A673 (cell line): ENCODE data around the gene SLX4. TPM values are rescaled to one million over a fixed set of nuclear protein-coding genes. Genes with fewer than 3 reads are reported as not detected.

Source experiments
- BruUV-seq: library from RNA; stranded (reverse); fragments of 400-500 nt; replicated peaks from 2 replicates; lab custom pipeline; 2021; lab: Mats Ljungman, UMichigan
- CTCF ChIA-PET: fragments of 300-600 bp; sonication (Branson Sonifier 250); formaldehyde crosslinking; loops from one replicate; lab custom pipeline; 2022; ENCODE audit warnings: antibody characterized with exemption; lab: Charles Lee
- POLR2A ChIA-PET: fragments of 300-600 bp; sonication (Branson Sonifier 250); formaldehyde crosslinking; loops from one replicate; lab custom pipeline; 2022; ENCODE audit warnings: antibody characterized with exemption; ENCODE audit not compliant: low non-redundant PET; lab: Charles Lee
- DNase-seq: peaks from one replicate; pipeline ENCODE4 v3.0.0-alpha.2; 2015; ENCODE audit warnings: low spot score
- H3K27ac ChIP-seq: fragments of 200-600 bp; sonication (generic); 2 replicates; pipeline ENCODE4 v1.5.1; 2016; ENCODE audit warnings: mixed run types, low read depth, mild to moderate bottlenecking, mixed read lengths, antibody characterized with exemption, low read length; ENCODE audit not compliant: poor library complexity, severe bottlenecking
- H3K27me3 ChIP-seq: fragments of 200-600 bp; sonication (generic); replicated peaks from 2 replicates; pipeline ENCODE4 v1.6.1; 2017; ENCODE audit warnings: mixed run types, low read depth, mild to moderate bottlenecking, mixed read lengths, antibody characterized with exemption, low read length; ENCODE audit not compliant: insufficient read depth, poor library complexity
- H3K36me3 ChIP-seq: fragments of 200-600 bp; sonication (generic); 2 replicates; pipeline ENCODE4 v1.6.1; 2016; ENCODE audit warnings: mixed run types, mild to moderate bottlenecking, mixed read lengths, antibody characterized with exemption, low read length; ENCODE audit not compliant: insufficient read depth, poor library complexity, severe bottlenecking
- H3K4me1 ChIP-seq: fragments of 200-600 bp; sonication (generic); 2 replicates; pipeline ENCODE4 v1.6.1; 2017; ENCODE audit warnings: mixed run types, mild to moderate bottlenecking, mixed read lengths, antibody characterized with exemption, low read length; ENCODE audit not compliant: insufficient read depth, poor library complexity, severe bottlenecking
- H3K4me3 ChIP-seq: fragments of 200-600 bp; sonication (generic); 2 replicates; pipeline ENCODE4 v1.5.1; 2016; ENCODE audit warnings: low read depth, mixed run types, mild to moderate bottlenecking, mixed read lengths, low read length; ENCODE audit not compliant: poor library complexity, severe bottlenecking
- H3K9me3 ChIP-seq: fragments of 200-600 bp; sonication (generic); 2 replicates; pipeline ENCODE4 v1.6.1; 2016; ENCODE audit warnings: mixed run types, low read depth, mild to moderate bottlenecking, mixed read lengths, antibody characterized with exemption, low read length; ENCODE audit not compliant: poor library complexity, severe bottlenecking
- CTCF ChIP-seq: fragments of 300-800, 200-600 bp; sonication (generic); conservative IDR thresholded peaks from 2 replicates; pipeline ENCODE4 v1.5.1; 2017; ENCODE audit warnings: low read depth, mild to moderate bottlenecking, antibody characterized with exemption, low read length, moderate library complexity, mixed read lengths
- EZH2 ChIP-seq: fragments of 200-600 bp; sonication (generic); IDR thresholded peaks from 2 replicates; pipeline ENCODE4 v1.6.1; 2017; ENCODE audit warnings: borderline replicate concordance, low read depth, mild to moderate bottlenecking, mixed read lengths, antibody characterized with exemption, low read length; ENCODE audit not compliant: poor library complexity, severe bottlenecking
- intact Hi-C: fragments of 100-400 bp; cut with micrococcal nuclease; formaldehyde crosslinking; loops from one replicate; pipeline ENCODE4 v1.10.0; 2022; ENCODE audit not compliant: unreplicated experiment
- total RNA-seq: library from RNA; stranded (reverse); gene quantifications from 2 replicates; pipeline ENCODE4 v1.2.3, GENCODE V29; 2021

SLX4 gene
- total RNA-seq, 1 experiment from 2014 or later, result 15.1 TPM

GRCh38 chr16:3578121-3578520, 33.3 kb downstream of the SLX4 start:
- ChIA-PET POLR2A (no interaction called here), CTCF (no interaction called here)
- H3K4me1 ChIP-seq, result peaks cover 16% of the 10 kb centered on the region
- BruUV-seq, result no TSS peak
- intact Hi-C loops, result no loop called here
- no peaks in the 10 kb centered on the region for H3K9me3 ChIP-seq
- no peak overlapping the region for H3K4me3 ChIP-seq
- TF ChIP-seq EZH2 (no peak), CTCF (no peak)
- peaks cover 8% of the 10 kb centered on the region for H3K36me3 ChIP-seq
- DNase-seq, result no peak
- no peaks in the 10 kb centered on the region for H3K27me3 ChIP-seq
- H3K27ac ChIP-seq, result no peak overlapping the region

- BruUV-seq, result no TSS peak
- ChIA-PET CTCF (no interaction called here), POLR2A (no interaction called here)
- DNase-seq, result no peak
- Histone ChIP-seq H3K27ac (no peak within 1 kb of the TSS), H3K4me3 (no peak within 1 kb of the TSS), H3K9me3 (no peaks in the 10 kb centered on the region), H3K27me3 (no peaks in the 10 kb centered on the region), H3K36me3 (peaks cover 3% of the 10 kb centered on the region), H3K4me1 (peaks cover 16% of the 10 kb centered on the region)
- intact Hi-C loops, result no loop called here
- no peak for TF ChIP-seq EZH2
- no peak for TF ChIP-seq CTCF
Observed at GRCh38 chr16:3577302-3577752, 34.1 kb downstream of the SLX4 start, which contains the start of gene NLRC3. TSS of gene NLRC3 (minus strand) at chr16:3577403. CDS start at chr16:3565036, 12,367 bp downstream.

GRCh38 chr16:3576211-3576610, 35.2 kb downstream of the SLX4 start:
- Histone ChIP-seq H3K27ac (no peak overlapping the region), H3K36me3 (no peaks in the 10 kb centered on the region), H3K4me3 (no peak overlapping the region), H3K9me3 (no peaks in the 10 kb centered on the region), H3K27me3 (no peaks in the 10 kb centered on the region), H3K4me1 (peaks cover 15% of the 10 kb centered on the region)
- TF ChIP-seq CTCF (no peak), EZH2 (no peak)
- ChIA-PET CTCF (no interaction called here), POLR2A (no interaction called here)
- intact Hi-C loops, result no loop called here
- BruUV-seq, result no TSS peak
- DNase-seq, result no peak
